Measurements from ENCODE around the gene EFCAB8.

GRCh38 chr20:32810941-32811340 is 47.8 kb upstream of the EFCAB8 start:
- no peak for TF ChIP-seq POLR2A (IDR thresholded peaks at IDR 0.05)
- TF ChIP-seq, protein P1, sequence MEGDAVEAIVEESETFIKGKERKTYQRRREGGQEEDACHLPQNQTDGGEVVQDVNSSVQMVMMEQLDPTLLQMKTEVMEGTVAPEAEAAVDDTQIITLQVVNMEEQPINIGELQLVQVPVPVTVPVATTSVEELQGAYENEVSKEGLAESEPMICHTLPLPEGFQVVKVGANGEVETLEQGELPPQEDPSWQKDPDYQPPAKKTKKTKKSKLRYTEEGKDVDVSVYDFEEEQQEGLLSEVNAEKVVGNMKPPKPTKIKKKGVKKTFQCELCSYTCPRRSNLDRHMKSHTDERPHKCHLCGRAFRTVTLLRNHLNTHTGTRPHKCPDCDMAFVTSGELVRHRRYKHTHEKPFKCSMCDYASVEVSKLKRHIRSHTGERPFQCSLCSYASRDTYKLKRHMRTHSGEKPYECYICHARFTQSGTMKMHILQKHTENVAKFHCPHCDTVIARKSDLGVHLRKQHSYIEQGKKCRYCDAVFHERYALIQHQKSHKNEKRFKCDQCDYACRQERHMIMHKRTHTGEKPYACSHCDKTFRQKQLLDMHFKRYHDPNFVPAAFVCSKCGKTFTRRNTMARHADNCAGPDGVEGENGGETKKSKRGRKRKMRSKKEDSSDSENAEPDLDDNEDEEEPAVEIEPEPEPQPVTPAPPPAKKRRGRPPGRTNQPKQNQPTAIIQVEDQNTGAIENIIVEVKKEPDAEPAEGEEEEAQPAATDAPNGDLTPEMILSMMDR (IDR thresholded peaks at IDR 0.05): no peak

All from uterus (tissue), 2 donors.